Trophoblast cell (in vitro differentiated cells and primary cell): ENCODE data around the gene UACA.
A peak's percentile ranks its signal among the peaks of the same experiment; 100 is the strongest.
"Not testable (repeated sequence)": the region's sequence is repeated elsewhere in the genome, so short reads cannot be mapped to it uniquely, and the experiment has no call there.

ENCODE experiments used
- DNase-seq, 2 donors: peaks; one replicate each; pipeline ENCODE4 v3.0.0-alpha.2; 2016
- H2AFZ ChIP-seq: 2 replicates; pipeline ENCODE4 v1.6.1; 2013; ENCODE audit warnings: low read length, moderate library complexity, mild to moderate bottlenecking; ENCODE audit not compliant: insufficient read depth, poor library complexity
- H2AK5ac ChIP-seq: 2 replicates; pipeline ENCODE4 v1.6.1; 2013; ENCODE audit warnings: mild to moderate bottlenecking, low read length
- H2BK120ac ChIP-seq: 2 replicates; pipeline ENCODE4 v1.6.1; 2013; ENCODE audit warnings: low read length, mild to moderate bottlenecking, moderate library complexity; ENCODE audit not compliant: insufficient read depth, poor library complexity
- H2BK12ac ChIP-seq: 2 replicates; pipeline ENCODE4 v1.6.1; 2013; ENCODE audit warnings: mild to moderate bottlenecking, low read length, moderate library complexity
- H2BK5ac ChIP-seq: 2 replicates; pipeline ENCODE4 v1.6.1; 2013; ENCODE audit warnings: low read length, low read depth, moderate library complexity, mild to moderate bottlenecking; ENCODE audit not compliant: poor library complexity
- H3K14ac ChIP-seq: 2 replicates; pipeline ENCODE4 v1.6.1; 2013; ENCODE audit warnings: mild to moderate bottlenecking, low read length
- H3K18ac ChIP-seq: 2 replicates; pipeline ENCODE4 v1.6.1; 2013; ENCODE audit warnings: mild to moderate bottlenecking, low read length
- H3K23ac ChIP-seq: 2 replicates; pipeline ENCODE4 v1.6.1; 2013; ENCODE audit warnings: low read length
- H3K27ac ChIP-seq: 2 replicates; pipeline ENCODE4 v1.5.1; 2013; ENCODE audit warnings: low read depth, mild to moderate bottlenecking, inconsistent platforms, low read length, moderate library complexity
- H3K27me3 ChIP-seq: 2 replicates; pipeline ENCODE4 v1.6.1; 2013; ENCODE audit warnings: inconsistent platforms, mild to moderate bottlenecking, low read length, moderate library complexity; ENCODE audit not compliant: insufficient read depth
- H3K36me3 ChIP-seq, 2 experiments: 1 replicate in 1 of 2; 2 replicates in 1 of 2; pipeline ENCODE4 v1.6.1; 2013; ENCODE audit warnings: low read length in 2 of 2, mild to moderate bottlenecking in 2 of 2, moderate library complexity in 1 of 2; ENCODE audit not compliant: insufficient read depth in 2 of 2, control insufficient read depth in 1 of 2
- H3K4ac ChIP-seq: 2 replicates; pipeline ENCODE4 v1.6.1; 2013; ENCODE audit warnings: low read depth, mild to moderate bottlenecking, low read length, moderate library complexity
- H3K4me1 ChIP-seq, 2 experiments: 1 replicate in 1 of 2; 2 replicates in 1 of 2; pipeline ENCODE4 v1.6.1; 2013; ENCODE audit warnings: low read length in 2 of 2, mild to moderate bottlenecking in 2 of 2, moderate library complexity in 1 of 2; ENCODE audit not compliant: insufficient read depth in 2 of 2, control insufficient read depth in 1 of 2
- H3K4me2 ChIP-seq: 2 replicates; pipeline ENCODE4 v1.6.1; 2013; ENCODE audit warnings: inconsistent platforms, mild to moderate bottlenecking, low read length, moderate library complexity
- H3K4me3 ChIP-seq: 2 replicates; pipeline ENCODE4 v1.5.1; 2013; ENCODE audit warnings: mild to moderate bottlenecking, low read depth, low read length, inconsistent platforms
- H3K79me1 ChIP-seq: one replicate; pipeline ENCODE4 v1.6.1; 2013; ENCODE audit warnings: low read length
- H3K79me2 ChIP-seq: 2 replicates; pipeline ENCODE4 v1.6.1; 2013; ENCODE audit warnings: low read length, mild to moderate bottlenecking; ENCODE audit not compliant: control insufficient read depth, insufficient read depth, poor library complexity
- H3K9ac ChIP-seq: 2 replicates; pipeline ENCODE4 v1.6.1; 2013; ENCODE audit warnings: mild to moderate bottlenecking, low read length
- H3K9me3 ChIP-seq: 2 replicates; pipeline ENCODE4 v1.6.1; 2013; ENCODE audit warnings: low read depth, mild to moderate bottlenecking, control low read depth, inconsistent platforms, low read length; ENCODE audit not compliant: insufficient read depth
- H4K12ac ChIP-seq: 2 replicates; pipeline ENCODE4 v1.6.1; 2013; ENCODE audit warnings: low read depth, mild to moderate bottlenecking, low read length, moderate library complexity
- H4K8ac ChIP-seq: 2 replicates; pipeline ENCODE4 v1.6.1; 2013; ENCODE audit warnings: low read depth, mild to moderate bottlenecking, low read length, moderate library complexity
- H4K91ac ChIP-seq: one replicate; pipeline ENCODE4 v1.6.1; 2013; ENCODE audit warnings: low read depth, mild to moderate bottlenecking, low read length, moderate library complexity
- WGBS: extraction: QIAGEN DNeasy Blood & Tissue Kit; methylation state at CpG from one replicate; pipeline ENCODE4 v1.1.7; 2013; ENCODE audit warnings: missing lambda C conversion rate; ENCODE audit not compliant: insufficient read length, insufficient coverage; ENCODE audit errors: extremely low coverage; 5-methylcytosine and 5-hydroxymethylcytosine counted together

UACA gene

GRCh38 chr15:70748281-70748747 lies 15.0 kb downstream of the UACA start:
- no peak overlapping the region for H4K8ac ChIP-seq
- H3K23ac ChIP-seq, result no peak overlapping the region
- no peak overlapping the region for H2BK5ac ChIP-seq
- no peaks in the 10 kb centered on the region for H3K79me2 ChIP-seq
- H3K18ac ChIP-seq, result no peak overlapping the region
- no peak overlapping the region for H2AK5ac ChIP-seq
- no peak overlapping the region for H4K12ac ChIP-seq
- no peaks in the 10 kb centered on the region for H3K27me3 ChIP-seq
- no peaks in the 10 kb centered on the region for H3K9me3 ChIP-seq
- H3K36me3 ChIP-seq, result no peaks in the 10 kb centered on the region
- H3K4me2 ChIP-seq, result no peak overlapping the region
- no peak overlapping the region for H3K9ac ChIP-seq
- no peak overlapping the region for H4K91ac ChIP-seq
- no peak for DNase-seq
- no peak overlapping the region for H3K4ac ChIP-seq
- WGBS, result no CpG with 5 or more reads among the region's 3 CpGs
- no peak overlapping the region for H3K14ac ChIP-seq
- H2BK12ac ChIP-seq, result no peak overlapping the region
- no peaks in the 10 kb centered on the region for H3K79me1 ChIP-seq
- no peak overlapping the region for H2BK120ac ChIP-seq
- no peaks in the 10 kb centered on the region for H3K4me1 ChIP-seq
- no peak overlapping the region for H3K27ac ChIP-seq
- no peak overlapping the region for H2AFZ ChIP-seq
- H3K4me3 ChIP-seq, result no peak overlapping the region

GRCh38 chr15:70746598-70746997 lies 16.8 kb downstream of the UACA start:
- not testable (repeated sequence) for H4K91ac ChIP-seq, H3K23ac ChIP-seq, H3K4me1 ChIP-seq, H3K4me3 ChIP-seq, H2AFZ ChIP-seq, H2BK5ac ChIP-seq, H2BK12ac ChIP-seq, H3K9ac ChIP-seq, H3K18ac ChIP-seq, H3K27ac ChIP-seq, H3K27me3 ChIP-seq, H2BK120ac ChIP-seq, H3K14ac ChIP-seq, H3K79me2 ChIP-seq, H3K36me3 ChIP-seq, DNase-seq, H3K4me2 ChIP-seq, H4K8ac ChIP-seq, H2AK5ac ChIP-seq, H3K9me3 ChIP-seq, H4K12ac ChIP-seq, H3K4ac ChIP-seq, H3K79me1 ChIP-seq

GRCh38 chr15:70742928-70743327 lies 20.4 kb downstream of the UACA start:
- Histone ChIP-seq H3K4ac (no peak overlapping the region), H3K9ac (no peak overlapping the region), H2AFZ (no peak overlapping the region), H2AK5ac (no peak overlapping the region), H2BK12ac (no peak overlapping the region), H3K79me2 (no peaks in the 10 kb centered on the region), H3K79me1 (no peaks in the 10 kb centered on the region), H3K14ac (no peak overlapping the region), H3K27me3 (no peaks in the 10 kb centered on the region), H3K23ac (no peak overlapping the region), H4K8ac (no peak overlapping the region), H2BK5ac (no peak overlapping the region), H3K4me1 (no peaks in the 10 kb centered on the region), H3K27ac (no peak overlapping the region), H3K18ac (no peak overlapping the region), H2BK120ac (no peak overlapping the region), H3K36me3 (no peaks in the 10 kb centered on the region), H3K4me2 (no peak overlapping the region), H3K4me3 (no peak overlapping the region), H4K91ac (no peak overlapping the region), H4K12ac (no peak overlapping the region), H3K9me3 (no peaks in the 10 kb centered on the region)
- WGBS, result no CpG with 5 or more reads among the region's 3 CpGs
- no peak for DNase-seq

GRCh38 chr15:70741677-70742293 lies 21.6 kb downstream of the UACA start:
- H3K9ac ChIP-seq, result no peak overlapping the region
- no peak overlapping the region for H3K14ac ChIP-seq
- DNase-seq, result peak in 1 of 2 donors; percentile 33
- no peak overlapping the region for H3K4ac ChIP-seq
- no peak overlapping the region for H2AFZ ChIP-seq
- H4K12ac ChIP-seq, result no peak overlapping the region
- no peak overlapping the region for H2AK5ac ChIP-seq
- no peaks in the 10 kb centered on the region for H3K36me3 ChIP-seq
- H3K18ac ChIP-seq, result no peak overlapping the region
- no peak overlapping the region for H2BK12ac ChIP-seq
- H3K9me3 ChIP-seq, result no peaks in the 10 kb centered on the region
- no peaks in the 10 kb centered on the region for H3K4me1 ChIP-seq
- H2BK120ac ChIP-seq, result no peak overlapping the region
- no peak overlapping the region for H2BK5ac ChIP-seq
- no peaks in the 10 kb centered on the region for H3K79me2 ChIP-seq
- H3K79me1 ChIP-seq, result no peaks in the 10 kb centered on the region
- no peak overlapping the region for H3K4me3 ChIP-seq
- no CpG with 5 or more reads among the region's 2 CpGs for WGBS
- H3K27me3 ChIP-seq, result no peaks in the 10 kb centered on the region
- no peak overlapping the region for H3K23ac ChIP-seq
- no peak overlapping the region for H4K91ac ChIP-seq
- H3K4me2 ChIP-seq, result no peak overlapping the region
- no peak overlapping the region for H4K8ac ChIP-seq
- H3K27ac ChIP-seq, result no peak overlapping the region
